ENCODE measurements around the gene STK25. TPM values are rescaled to one million over a fixed set of nuclear protein-coding genes. Genes with fewer than 3 reads are reported as not detected.

Gene STK25
- polyA plus RNA-seq, 1 donor from 2014 or later: 580 TPM

- Histone ChIP-seq H3K4me3 (ENCODE audit: low read length) (no peak overlapping the region), H2AFZ (ENCODE audit: low read depth, low read length) (no peak overlapping the region), H3K27ac (ENCODE audit: low read length) (no peak overlapping the region), H3K9ac (ENCODE audit: low read length) (no peak overlapping the region), H3K27me3 (ENCODE audit: insufficient read depth, low read depth, low read length) (no peaks in the 10 kb centered on the region), H3K4me2 (ENCODE audit: low read length) (no peak overlapping the region), H3K9me2 (ENCODE audit: insufficient read depth, low read length) (no peaks in the 10 kb centered on the region), H3F3A (ENCODE audit: insufficient read depth, low read length, poor library complexity, severe bottlenecking) (no peaks in the 10 kb centered on the region), H3K9me3 (ENCODE audit: low read length) (no peaks in the 10 kb centered on the region), H4K20me1 (ENCODE audit: insufficient read depth) (no peaks in the 10 kb centered on the region), H3K36me3 (ENCODE audit: insufficient read depth, low read length) (no peaks in the 10 kb centered on the region), H3K79me2 (replicated peaks; ENCODE audit: insufficient read depth, low read length) (no peaks in the 10 kb centered on the region)
- no peak for TF ChIP-seq MXI1 (conservative IDR thresholded peaks at IDR 0.05; ENCODE audit: poor library complexity, severe bottlenecking)
- TF ChIP-seq SMC3 (conservative IDR thresholded peaks at IDR 0.05; ENCODE audit: poor library complexity): no peak
- TF ChIP-seq POLR2AphosphoS5 (IDR thresholded peaks at IDR 0.05): no peak
- TF ChIP-seq REST (IDR thresholded peaks at IDR 0.05; ENCODE audit: borderline replicate concordance): no peak
- no peak for TF ChIP-seq CTCF (IDR thresholded peaks at IDR 0.05; ENCODE audit: poor library complexity, severe bottlenecking)
These were observed 40.5 kb downstream of the STK25 start for GRCh38 chr2:241467777-241468475.

GRCh38 chr2:241466230-241466629, 42.2 kb downstream of the STK25 start:
- Histone ChIP-seq H3K27me3 (ENCODE audit: insufficient read depth, low read depth, low read length) (no peaks in the 10 kb centered on the region), H4K20me1 (ENCODE audit: insufficient read depth) (no peaks in the 10 kb centered on the region), H3K36me3 (ENCODE audit: insufficient read depth, low read length) (no peaks in the 10 kb centered on the region), H3K4me2 (ENCODE audit: low read length) (no peak overlapping the region), H3K4me3 (ENCODE audit: low read length) (no peak overlapping the region), H3F3A (ENCODE audit: insufficient read depth, low read length, poor library complexity, severe bottlenecking) (no peaks in the 10 kb centered on the region), H3K9me2 (ENCODE audit: insufficient read depth, low read length) (no peaks in the 10 kb centered on the region), H3K79me2 (replicated peaks; ENCODE audit: insufficient read depth, low read length) (no peaks in the 10 kb centered on the region), H3K9ac (ENCODE audit: low read length) (no peak overlapping the region), H3K9me3 (ENCODE audit: low read length) (no peaks in the 10 kb centered on the region), H3K27ac (ENCODE audit: low read length) (no peak overlapping the region), H2AFZ (ENCODE audit: low read depth, low read length) (no peak overlapping the region)
- TF ChIP-seq EP300 (conservative IDR thresholded peaks at IDR 0.05; ENCODE audit: poor library complexity, severe bottlenecking): no peak
- TF ChIP-seq POLR2AphosphoS5 (IDR thresholded peaks at IDR 0.05): no peak
- no peak for TF ChIP-seq TAF1 (IDR thresholded peaks at IDR 0.05; ENCODE audit: low read depth)
- TF ChIP-seq MXI1 (conservative IDR thresholded peaks at IDR 0.05; ENCODE audit: poor library complexity, severe bottlenecking): no peak
- no peak for TF ChIP-seq RAD21 (conservative IDR thresholded peaks at IDR 0.05)
- TF ChIP-seq REST (IDR thresholded peaks at IDR 0.05; ENCODE audit: borderline replicate concordance): no peak
- TF ChIP-seq CTCF (IDR thresholded peaks at IDR 0.05; ENCODE audit: poor library complexity, severe bottlenecking): no peak
- no peak for TF ChIP-seq EZH2 (IDR thresholded peaks at IDR 0.05; ENCODE audit: borderline replicate concordance, insufficient read depth, low read length, poor library complexity, severe bottlenecking)
- TF ChIP-seq SMC3 (conservative IDR thresholded peaks at IDR 0.05; ENCODE audit: poor library complexity): no peak
